ENCODE data around the gene C17orf67. TPM values are rescaled to one million over a fixed set of nuclear protein-coding genes. Genes with fewer than 3 reads are reported as not detected.

The C17orf67 gene
- total RNA-seq, 5 donors from 2014 or later (not counting 1 experiment from before 2014, with no cell fraction given), result 4.8 to 9.6 (median 8.4) TPM

DNA sequence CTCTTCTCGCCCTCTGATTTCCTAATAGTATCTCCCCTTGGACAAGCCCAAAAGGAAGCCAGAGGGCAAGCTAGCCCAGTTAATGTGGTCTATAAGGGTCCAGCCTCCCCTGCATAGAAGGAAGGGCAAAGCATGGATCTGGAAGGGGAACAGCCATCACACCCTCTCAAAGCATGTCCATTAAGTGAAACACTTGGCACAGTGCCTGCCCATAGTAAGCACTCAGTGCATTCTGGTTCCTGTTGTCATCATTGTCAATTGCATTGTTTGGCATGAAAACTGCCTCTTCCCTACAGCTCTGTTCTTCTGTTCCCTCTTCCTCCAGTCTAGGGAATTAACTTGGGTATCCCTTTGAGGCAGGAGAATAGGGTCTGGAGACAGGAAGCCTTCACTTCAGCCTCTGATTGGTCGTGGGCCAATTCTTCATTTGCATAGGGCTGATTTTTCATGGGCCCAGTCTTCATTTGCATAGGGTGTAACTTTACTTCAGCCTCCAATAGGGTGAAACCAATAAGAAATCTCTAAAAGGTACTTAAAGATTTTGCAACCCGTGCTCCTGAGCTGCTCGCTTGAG lies 81.4 kb downstream of the C17orf67 start:
- Histone ChIP-seq H3K27ac (ENCODE audit: low read length) (no peak overlapping the region), H3K9me3 (no peaks in the 10 kb centered on the region), H3K4me1 (ENCODE audit: control insufficient read depth in 1 of 2, extremely low read depth in 1 of 2, insufficient read depth in 2 of 2, low read length in 2 of 2) (peaks cover 32 to 48% of the 10 kb centered on the region in 2 experiments), H3K27me3 (replicated peaks in 1 of 2; ENCODE audit: control insufficient read depth in 2 of 2, extremely low read depth in 1 of 2, insufficient read depth in 2 of 2, low read length in 1 of 2) (peaks cover 0 to 8% of the 10 kb centered on the region in 2 experiments), H3K4me3 (ENCODE audit: control insufficient read depth in 1 of 2, extremely low read depth in 1 of 2, low read length in 1 of 2) (no peak overlapping the region), H3K36me3 (ENCODE audit: control insufficient read depth in 2 of 2, extremely low read depth in 1 of 2, insufficient read depth in 1 of 2, low read length in 1 of 2) (no peaks in the 10 kb centered on the region)
- Mint-ChIP-seq H3K36me3 (no peaks in the 10 kb centered on the region), H3K9me3 (no peaks in the 10 kb centered on the region), H3K4me3 (no peak overlapping the region), H3K27ac (no peak overlapping the region), H3K4me1 (peaks cover 32 to 52% (median 42%) of the 10 kb centered on the region in 3 donors), H3K27me3 (peaks cover 0 to 9% of the 10 kb centered on the region in 2 donors)
- WGBS (ENCODE audit: insufficient coverage), result no CpG with 5 or more reads among the region's 4 CpGs
- ChIA-PET CTCF (interaction anchor here in 1 of 2 donors (0.5 kb wide), 1 partner anchor 157 kb away, joined by 4 read pairs; no protein-coding TSS in a partner anchor), POLR2A (no interaction called here)
- no peak for DNase-seq
- no peak for ATAC-seq (replicated peaks in 1 of 4)

DNA sequence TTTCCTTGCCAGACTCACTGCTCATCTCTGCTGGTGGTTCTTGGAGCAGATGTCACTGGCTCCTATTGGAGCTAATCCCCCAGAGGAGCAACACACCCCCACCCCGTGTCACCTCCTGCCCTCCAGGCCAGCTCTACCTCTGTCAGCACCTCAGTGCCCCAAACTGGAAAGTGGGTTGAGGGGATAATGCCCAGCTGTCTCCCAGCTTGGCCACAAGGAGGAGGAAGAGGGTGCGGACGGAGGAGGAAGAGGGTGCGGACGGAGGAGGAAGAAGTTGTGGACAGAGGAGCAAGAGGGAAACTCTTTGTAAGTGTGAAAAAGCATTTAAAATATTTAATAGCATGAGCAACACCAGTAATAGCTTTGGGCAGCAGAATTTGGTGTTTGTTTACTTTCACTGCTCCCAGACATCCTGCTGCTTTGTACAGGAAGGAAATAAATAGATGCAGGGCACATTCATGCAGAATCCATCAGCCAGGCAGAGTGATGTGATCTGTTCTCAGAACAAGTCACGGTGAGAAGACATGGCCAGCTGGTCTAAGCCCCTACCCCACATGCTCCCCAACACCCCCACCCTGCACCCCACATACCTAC lies 82.5 kb downstream of the C17orf67 start:
- peaks cover 0 to 8% of the 10 kb centered on the region in 2 experiments for H3K27me3 ChIP-seq (replicated peaks in 1 of 2; ENCODE audit: control insufficient read depth in 2 of 2, extremely low read depth in 1 of 2, insufficient read depth in 2 of 2, low read length in 1 of 2)
- Mint-ChIP-seq H3K27me3 (peaks cover 0 to under 1% of the 10 kb centered on the region in 2 donors), H3K27ac (no peak overlapping the region), H3K4me3 (no peak overlapping the region), H3K36me3 (no peaks in the 10 kb centered on the region), H3K9me3 (no peaks in the 10 kb centered on the region), H3K4me1 (peaks cover 27 to 46% (median 35%) of the 10 kb centered on the region in 3 donors)
- H3K36me3 ChIP-seq (ENCODE audit: control insufficient read depth in 2 of 2, extremely low read depth in 1 of 2, insufficient read depth in 1 of 2, low read length in 1 of 2), result no peaks in the 10 kb centered on the region
- ATAC-seq (replicated peaks in 1 of 4), result no peak
- ChIA-PET CTCF (interaction anchor here in 1 of 2 donors (0.6 to 1.4 kb wide), 2 partner anchors 9 to 1758 kb away, joined by 3 read pairs; no protein-coding TSS in a partner anchor), POLR2A (no interaction called here)
- H3K4me3 ChIP-seq (ENCODE audit: control insufficient read depth in 1 of 2, extremely low read depth in 1 of 2, low read length in 1 of 2), result no peak overlapping the region
- peaks cover 32 to 41% of the 10 kb centered on the region in 2 experiments for H3K4me1 ChIP-seq (ENCODE audit: control insufficient read depth in 1 of 2, extremely low read depth in 1 of 2, insufficient read depth in 2 of 2, low read length in 2 of 2)
- no peak for DNase-seq
- WGBS (ENCODE audit: insufficient coverage), result 25% methylated on average over 1 of the region's 6 CpGs
- no peaks in the 10 kb centered on the region for H3K9me3 ChIP-seq
- no peak overlapping the region for H3K27ac ChIP-seq (ENCODE audit: low read length)

DNA sequence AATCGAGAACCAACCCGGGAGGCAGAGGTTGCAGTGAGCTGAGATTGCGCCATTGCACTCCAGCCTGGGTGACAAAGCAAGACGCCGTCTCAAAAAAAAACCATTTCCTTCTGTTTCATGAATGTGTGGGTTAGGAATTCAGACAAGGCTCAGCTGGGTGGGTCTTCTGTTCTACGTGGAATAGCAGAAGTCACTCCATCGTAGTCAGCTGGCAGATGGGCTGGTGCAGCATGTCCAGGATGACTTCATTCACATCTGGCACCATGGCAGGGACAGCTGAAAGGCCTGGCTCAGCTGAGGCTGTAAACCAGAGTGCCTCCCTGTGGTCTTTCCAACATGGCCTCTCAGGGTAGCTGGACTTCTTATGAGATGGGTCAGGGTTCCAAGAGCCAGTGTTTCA lies 89.0 kb downstream of the C17orf67 start:
- peaks cover 0 to under 1% (median 0%) of the 10 kb centered on the region in 3 donors for H3K4me1 Mint-ChIP-seq
- ATAC-seq (replicated peaks in 1 of 4), result no peak
- ChIA-PET POLR2A (no interaction called here), CTCF (interaction anchor here in 1 of 2 donors (0.7 kb wide), 1 partner anchor 73 kb away, joined by 3 read pairs; no protein-coding TSS in a partner anchor)
- WGBS (ENCODE audit: insufficient coverage), result 92% methylated on average over 7 of the region's 7 CpGs
- H3K4me3 Mint-ChIP-seq, result no peak overlapping the region
- H3K9me3 Mint-ChIP-seq, result no peaks in the 10 kb centered on the region
- H3K27me3 Mint-ChIP-seq, result peaks cover 5 to 6% of the 10 kb centered on the region in 2 donors
- H3K4me1 ChIP-seq (ENCODE audit: control insufficient read depth in 1 of 2, extremely low read depth in 1 of 2, insufficient read depth in 2 of 2, low read length in 2 of 2), result peaks cover 0 to 2% of the 10 kb centered on the region in 2 experiments
- no peak overlapping the region for H3K27ac Mint-ChIP-seq
- H3K36me3 ChIP-seq (ENCODE audit: control insufficient read depth in 2 of 2, extremely low read depth in 1 of 2, insufficient read depth in 1 of 2, low read length in 1 of 2), result no peaks in the 10 kb centered on the region
- no peaks in the 10 kb centered on the region for H3K36me3 Mint-ChIP-seq
- H3K9me3 ChIP-seq, result no peaks in the 10 kb centered on the region
- H3K27me3 ChIP-seq (replicated peaks in 1 of 2; ENCODE audit: control insufficient read depth in 2 of 2, extremely low read depth in 1 of 2, insufficient read depth in 2 of 2, low read length in 1 of 2), result peaks cover 0 to 9% of the 10 kb centered on the region in 2 experiments
- H3K4me3 ChIP-seq (ENCODE audit: control insufficient read depth in 1 of 2, extremely low read depth in 1 of 2, low read length in 1 of 2), result no peak overlapping the region
- H3K27ac ChIP-seq (ENCODE audit: low read length), result no peak overlapping the region
- no peak for DNase-seq

DNA sequence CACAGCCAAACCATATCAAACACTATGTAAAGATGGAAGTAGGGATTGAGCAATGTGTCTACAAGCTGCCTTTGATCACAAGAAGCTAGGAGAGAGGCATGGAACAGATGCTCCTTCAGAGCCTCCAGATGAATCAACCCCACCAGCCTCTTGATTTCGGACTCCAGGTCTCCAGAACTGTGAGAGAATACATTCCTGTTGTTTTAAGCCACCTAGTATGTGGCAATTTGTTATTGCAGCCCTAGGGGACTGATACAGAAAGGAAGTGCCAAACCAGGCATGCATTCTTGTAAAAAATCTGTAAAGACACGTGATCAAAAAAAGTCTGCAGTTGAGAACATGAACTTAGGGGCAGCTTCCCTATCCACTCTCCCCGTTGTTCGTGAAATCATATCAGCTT lies 91.1 kb downstream of the C17orf67 start:
- H3K27me3 Mint-ChIP-seq, result peaks cover 5 to 6% of the 10 kb centered on the region in 2 donors
- ChIA-PET POLR2A (no interaction called here), CTCF (no interaction called here)

More for the DNA sequence above, 91.1 kb downstream of the C17orf67 start:
- no peaks in the 10 kb centered on the region for H3K9me3 ChIP-seq
- no peaks in the 10 kb centered on the region for H3K36me3 ChIP-seq (ENCODE audit: control insufficient read depth in 2 of 2, extremely low read depth in 1 of 2, insufficient read depth in 1 of 2, low read length in 1 of 2)
- no peak overlapping the region for H3K27ac ChIP-seq (ENCODE audit: low read length)
- ATAC-seq (replicated peaks in 1 of 4) (no peak), DNase-seq (no peak)
- Mint-ChIP-seq H3K9me3 (no peaks in the 10 kb centered on the region), H3K4me1 (no peaks in the 10 kb centered on the region), H3K4me3 (no peak overlapping the region), H3K36me3 (no peaks in the 10 kb centered on the region), H3K27ac (no peak overlapping the region)
- no peaks in the 10 kb centered on the region for H3K4me1 ChIP-seq (ENCODE audit: control insufficient read depth in 1 of 2, extremely low read depth in 1 of 2, insufficient read depth in 2 of 2, low read length in 2 of 2)
- WGBS (ENCODE audit: insufficient coverage), result 44% methylated on average over 2 of the region's 4 CpGs
- H3K4me3 ChIP-seq (ENCODE audit: control insufficient read depth in 1 of 2, extremely low read depth in 1 of 2, low read length in 1 of 2), result no peak overlapping the region
- H3K27me3 ChIP-seq (replicated peaks in 1 of 2; ENCODE audit: control insufficient read depth in 2 of 2, extremely low read depth in 1 of 2, insufficient read depth in 2 of 2, low read length in 1 of 2), result peaks cover 0 to 14% of the 10 kb centered on the region in 2 experiments

Other genes with a start within 250 kb of the C17orf67 start
- gene NOG, start 240.2 kb downstream of the C17orf67 start, total RNA-seq, result 10 to 100 TPM in 4 of 5 donors, 1 to 10 TPM in 1; 9.2 to 82.3 (median 64.6) TPM
- 10 to 100 TPM; 31.6 to 39.2 (median 36.8) TPM for gene DGKE, start 231 bp upstream of the C17orf67 start, total RNA-seq
- gene TRIM25, start 80.1 kb upstream of the C17orf67 start, total RNA-seq, result 10 to 100 TPM; 41.4 to 59.7 (median 56.1) TPM
- 10 to 100 TPM; 14.7 to 19.2 (median 15.7) TPM for gene COIL, start 127.1 kb upstream of the C17orf67 start, total RNA-seq
- 10 to 100 TPM; 18.4 to 24.2 (median 22.4) TPM for gene SCPEP1, start 144.2 kb upstream of the C17orf67 start, total RNA-seq